Tibial artery (tissue), 4 donors: Measurements from ENCODE around the gene SLC1A5.

Experiments
- DNase-seq, 2 donors: peaks; one replicate each; pipeline ENCODE4 v3.0.0-alpha.2; 2019
- H3K27ac ChIP-seq, 2 donors: fragments of 200-600 bp; sonication (generic) in 1 of 2; 1 replicate in 1 of 2; 2 replicates in 1 of 2; pipeline ENCODE4 v1.5.1; 2018 to 2019; ENCODE audit warnings: mild to moderate bottlenecking in 1 of 2
- H3K27me3 ChIP-seq, 2 donors: fragments of 200-600 bp; sonication (generic) in 1 of 2; one replicate each; pipeline versions ENCODE4 v1.5.1 to v1.6.0; 2016 to 2019
- H3K36me3 ChIP-seq, 3 donors: fragments of 200-600 bp; sonication (generic) in 2 of 3; one replicate each; pipeline ENCODE4 v1.5.1; 2016 to 2019; ENCODE audit warnings: mild to moderate bottlenecking in 2 of 3
- H3K4me1 ChIP-seq, 4 donors: fragments of 200-600 bp; sonication (generic) in 2 of 4; 1 replicate in 3 of 4; 2 replicates in 1 of 4; pipeline ENCODE4 v1.5.1; 2016 to 2019
- H3K4me3 ChIP-seq, 2 donors: fragments of 200-600 bp; sonication (generic) in 1 of 2; 1 replicate in 1 of 2; 2 replicates in 1 of 2; pipeline ENCODE4 v1.5.1; 2018 to 2019; ENCODE audit warnings: mild to moderate bottlenecking in 2 of 2
- H3K9me3 ChIP-seq, 3 donors: fragments of 200-600 bp; sonication (generic) in 1 of 3; one replicate each; pipeline ENCODE4 v1.5.1; 2016 to 2019
- intact Hi-C: fragments of 100-400 bp; cut with DNase I; formaldehyde crosslinking; loops from one replicate; pipeline ENCODE4 v1.15.0; 2023; ENCODE audit warnings: low total_unique reads
- TF ChIP-seq, protein P1 (sequence below), 2 experiments: fragments of 200-600 bp in 1 of 2; fragments of 450-650 bp in 1 of 2; IDR thresholded peaks; one replicate each; pipeline ENCODE4 v1.5.1; 2017 to 2019; ENCODE audit warnings: antibody characterized with exemption in 2 of 2, mild to moderate bottlenecking in 1 of 2, moderate library complexity in 1 of 2

The SLC1A5 gene

GRCh38 chr19:46730595-46730994 is 57.8 kb downstream of the SLC1A5 start:
- intact Hi-C loops = loop anchor here (10.0 kb wide), 1 partner anchor 116 kb away; no protein-coding TSS in a partner anchor
- DNase-seq = no peak

GRCh38 chr19:46730187-46730586 is 58.2 kb downstream of the SLC1A5 start:
- no peaks in the 10 kb centered on the region for H3K27me3 ChIP-seq
- H3K27ac ChIP-seq = no peak overlapping the region
- TF ChIP-seq, protein P1, sequence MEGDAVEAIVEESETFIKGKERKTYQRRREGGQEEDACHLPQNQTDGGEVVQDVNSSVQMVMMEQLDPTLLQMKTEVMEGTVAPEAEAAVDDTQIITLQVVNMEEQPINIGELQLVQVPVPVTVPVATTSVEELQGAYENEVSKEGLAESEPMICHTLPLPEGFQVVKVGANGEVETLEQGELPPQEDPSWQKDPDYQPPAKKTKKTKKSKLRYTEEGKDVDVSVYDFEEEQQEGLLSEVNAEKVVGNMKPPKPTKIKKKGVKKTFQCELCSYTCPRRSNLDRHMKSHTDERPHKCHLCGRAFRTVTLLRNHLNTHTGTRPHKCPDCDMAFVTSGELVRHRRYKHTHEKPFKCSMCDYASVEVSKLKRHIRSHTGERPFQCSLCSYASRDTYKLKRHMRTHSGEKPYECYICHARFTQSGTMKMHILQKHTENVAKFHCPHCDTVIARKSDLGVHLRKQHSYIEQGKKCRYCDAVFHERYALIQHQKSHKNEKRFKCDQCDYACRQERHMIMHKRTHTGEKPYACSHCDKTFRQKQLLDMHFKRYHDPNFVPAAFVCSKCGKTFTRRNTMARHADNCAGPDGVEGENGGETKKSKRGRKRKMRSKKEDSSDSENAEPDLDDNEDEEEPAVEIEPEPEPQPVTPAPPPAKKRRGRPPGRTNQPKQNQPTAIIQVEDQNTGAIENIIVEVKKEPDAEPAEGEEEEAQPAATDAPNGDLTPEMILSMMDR (IDR thresholded peaks at IDR 0.05) = no peak
- no peaks in the 10 kb centered on the region for H3K9me3 ChIP-seq
- no peak overlapping the region for H3K4me3 ChIP-seq
- peaks cover 0 to 10% (median 0%) of the 10 kb centered on the region in 4 donors for H3K4me1 ChIP-seq
- intact Hi-C loops = loop anchor here (10.0 kb wide), 1 partner anchor 115 kb away; no protein-coding TSS in a partner anchor
- H3K36me3 ChIP-seq = peaks cover 55 to 100% (median 90%) of the 10 kb centered on the region in 3 donors
- DNase-seq = no peak

More at GRCh38 chr19:46730595-46730994, 57.8 kb downstream of the SLC1A5 start:
- no peak overlapping the region for H3K27ac ChIP-seq
- peaks cover 0 to 10% (median 0%) of the 10 kb centered on the region in 4 donors for H3K4me1 ChIP-seq
- peaks cover 55 to 100% (median 90%) of the 10 kb centered on the region in 3 donors for H3K36me3 ChIP-seq
- no peaks in the 10 kb centered on the region for H3K27me3 ChIP-seq
- TF ChIP-seq, protein P1 (IDR thresholded peaks at IDR 0.05) = no peak
- H3K9me3 ChIP-seq = no peaks in the 10 kb centered on the region
- no peak overlapping the region for H3K4me3 ChIP-seq

GRCh38 chr19:46729696-46730095 is 58.7 kb downstream of the SLC1A5 start:
- Histone ChIP-seq H3K4me1 (peaks cover 0 to 10% (median 0%) of the 10 kb centered on the region in 4 donors), H3K9me3 (no peaks in the 10 kb centered on the region), H3K4me3 (no peak overlapping the region), H3K27me3 (no peaks in the 10 kb centered on the region), H3K27ac (no peak overlapping the region), H3K36me3 (peaks cover 56 to 100% (median 90%) of the 10 kb centered on the region in 3 donors)
- TF ChIP-seq, protein P1 (IDR thresholded peaks at IDR 0.05) = no peak
- intact Hi-C loops = loop anchor here (10.0 kb wide), 1 partner anchor 115 kb away; no protein-coding TSS in a partner anchor
- DNase-seq = no peak

- peaks cover 64 to 100% (median 93%) of the 10 kb centered on the region in 3 donors for H3K36me3 ChIP-seq
- peak in 1 of 2 donors; percentile 59 for DNase-seq
- H3K4me1 ChIP-seq = peaks cover 0 to 10% (median 0%) of the 10 kb centered on the region in 4 donors
These were observed 59.6 kb downstream of the SLC1A5 start for GRCh38 chr19:46728693-46729339.

DNA sequence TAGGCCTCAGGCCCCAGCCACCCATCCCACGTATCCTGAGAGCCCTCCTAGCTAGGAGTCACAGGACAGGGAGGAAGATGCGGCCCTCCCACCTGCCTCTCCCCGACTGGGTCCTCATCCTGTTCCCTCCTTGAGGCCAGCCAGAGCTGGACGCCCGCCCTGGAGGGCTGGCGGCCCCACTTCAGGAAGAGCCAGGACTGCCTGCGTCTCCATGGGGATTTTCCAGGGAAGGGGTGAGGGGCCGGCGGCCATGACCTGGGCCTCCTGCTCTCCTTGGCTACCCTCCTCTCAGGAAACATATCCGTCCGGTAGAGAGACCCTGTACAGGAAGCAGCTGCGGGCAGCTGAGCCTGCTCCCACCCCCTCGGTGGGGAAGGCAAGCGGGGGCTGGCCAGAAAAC is 60.2 kb downstream of the SLC1A5 start:
- H3K27me3 ChIP-seq = no peaks in the 10 kb centered on the region
- H3K36me3 ChIP-seq = peaks cover 66 to 100% (median 93%) of the 10 kb centered on the region in 3 donors
- intact Hi-C loops = no loop called here
- no peak overlapping the region for H3K4me3 ChIP-seq
- H3K27ac ChIP-seq = no peak overlapping the region
- H3K9me3 ChIP-seq = no peaks in the 10 kb centered on the region
- H3K4me1 ChIP-seq = peaks cover 0 to 10% (median 0%) of the 10 kb centered on the region in 4 donors
- TF ChIP-seq, protein P1 (IDR thresholded peaks at IDR 0.05) = no peak
- DNase-seq = no peak

More at GRCh38 chr19:46728693-46729339, 59.6 kb downstream of the SLC1A5 start:
- H3K27ac ChIP-seq = no peak overlapping the region
- H3K27me3 ChIP-seq = no peaks in the 10 kb centered on the region
- intact Hi-C loops = no loop called here
- H3K4me3 ChIP-seq = no peak overlapping the region
- TF ChIP-seq, protein P1 (IDR thresholded peaks at IDR 0.05) = peak; percentile 87 to 99
- H3K9me3 ChIP-seq = no peaks in the 10 kb centered on the region
